GM23338 (cell line): ENCODE data around the gene FUZ.

Experiments used
- CTCF ChIP-seq, 2 experiments: fragments of 200-600 bp in 1 of 2; sonication (generic) in 1 of 2; conservative IDR thresholded peaks; 2 replicates each; pipeline versions ENCODE4 v1.5.1 to v1.6.1; 2016 to 2017; ENCODE audit warnings: antibody characterized with exemption in 2 of 2, low read depth in 2 of 2, mild to moderate bottlenecking in 2 of 2, moderate library complexity in 1 of 2
- ETS1 ChIP-seq: IDR thresholded peaks from 2 replicates; pipeline ENCODE4 v1.6.1; 2016; ENCODE audit warnings: antibody characterized with exemption
- EZH2 ChIP-seq: fragments of 200-600 bp; sonication (generic); IDR thresholded peaks from one replicate; pipeline ENCODE4 v1.8.0; 2017; ENCODE audit warnings: antibody characterized with exemption, mild to moderate bottlenecking, low read depth; ENCODE audit not compliant: unreplicated experiment
- NANOG ChIP-seq: IDR thresholded peaks from 2 replicates; pipeline ENCODE4 v1.6.1; 2016; ENCODE audit warnings: antibody characterized with exemption, borderline replicate concordance
- POLR2AphosphoS5 ChIP-seq: IDR thresholded peaks from 2 replicates; pipeline ENCODE4 v1.6.1; 2016; ENCODE audit warnings: antibody characterized with exemption, low read depth
- REST ChIP-seq: IDR thresholded peaks from one replicate; pipeline ENCODE4 v1.6.1; 2018; ENCODE audit warnings: antibody characterized with exemption; ENCODE audit not compliant: unreplicated experiment

- TF ChIP-seq CTCF (conservative IDR thresholded peaks at IDR 0.05; ENCODE audit: low read depth in 2 of 2): no peak
- no peak for TF ChIP-seq POLR2AphosphoS5
- TF ChIP-seq EZH2: no peak
- no peak for TF ChIP-seq NANOG
- no peak for TF ChIP-seq REST
- no peak for TF ChIP-seq ETS1
Observed at GRCh38 chr19:49779731-49780555, 33.1 kb downstream of the FUZ start.
